B cell (primary cell): ENCODE results near the gene PRXL2B. TPM values are rescaled to one million over a fixed set of nuclear protein-coding genes. Genes with fewer than 3 reads are reported as not detected.

Experiments
- ATAC-seq: fragments of 200-7000 bp; cut with Tn5 transposase; one replicate; pipeline ENCODE4 v1.10.0; 2021; ENCODE audit warnings: low read depth, mild to moderate bottlenecking, moderate number of reproducible peaks, moderate library complexity
- CTCF ChIA-PET: fragments of 350-600 bp; sonication (Branson Sonifier 250); formaldehyde crosslinking; loops from one replicate; lab custom pipeline; 2021; ENCODE audit warnings: antibody characterized with exemption, inconsistent platforms; lab: Charles Lee
- POLR2A ChIA-PET: fragments of 350-600 bp; sonication (Branson Sonifier 250); formaldehyde crosslinking; loops from one replicate; lab custom pipeline; 2021; ENCODE audit warnings: antibody characterized with exemption; lab: Charles Lee
- DNase-seq: peaks from one replicate; pipeline ENCODE4 v3.0.0; 2013
- H2AFZ ChIP-seq: 2 replicates; pipeline ENCODE4 v1.6.1; 2012; ENCODE audit warnings: mild to moderate bottlenecking, low read depth, low read length; ENCODE audit not compliant: insufficient read depth, poor library complexity, severe bottlenecking
- H3K27ac ChIP-seq, 2 donors: 1 replicate in 1 of 2; 2 replicates in 1 of 2; pipeline ENCODE4 v1.5.1; 2012 to 2013; ENCODE audit warnings: low read length in 2 of 2, mild to moderate bottlenecking in 2 of 2, moderate library complexity in 1 of 2
- H3K27me3 ChIP-seq, 4 experiments: fragments of 200-600 bp in 1 of 4; sonication (generic) in 1 of 4; replicated peaks in 1 of 4; 1 replicate in 2 of 4; 2 replicates in 2 of 4; pipeline versions ENCODE4 v1.6.1 to v1.7.0; 2013 to 2016; ENCODE audit warnings: low read length in 3 of 4, mild to moderate bottlenecking in 2 of 4, mixed read lengths in 1 of 4, moderate library complexity in 1 of 4; ENCODE audit not compliant: insufficient read depth in 4 of 4, control insufficient read depth in 3 of 4; ENCODE audit errors: control extremely low read depth in 1 of 4
- H3K36me3 ChIP-seq, 2 experiments: replicated peaks in 1 of 2; 1 replicate in 1 of 2; 2 replicates in 1 of 2; pipeline versions ENCODE4 v1.6.1 to v1.7.1; 2013; ENCODE audit warnings: low read length in 1 of 2; ENCODE audit not compliant: insufficient read depth in 2 of 2, control insufficient read depth in 1 of 2; ENCODE audit errors: control extremely low read depth in 1 of 2, extremely low read depth in 1 of 2
- H3K4me1 ChIP-seq, 2 donors: fragments of 200-600 bp in 1 of 2; sonication (generic) in 1 of 2; 1 replicate in 1 of 2; 2 replicates in 1 of 2; pipeline versions ENCODE4 v1.5.1 to v1.6.1; 2013 to 2017; ENCODE audit warnings: low read length in 2 of 2; ENCODE audit not compliant: control insufficient read depth in 2 of 2, insufficient read depth in 2 of 2
- H3K4me2 ChIP-seq: replicated peaks from 2 replicates; pipeline ENCODE3; 2012; ENCODE audit warnings: mild to moderate bottlenecking, low read depth, low read length; ENCODE audit not compliant: poor library complexity, severe bottlenecking
- H3K4me3 ChIP-seq, 5 experiments: fragments of 200-600 bp in 1 of 5; sonication (generic) in 1 of 5; 1 replicate in 3 of 5; 2 replicates in 2 of 5; pipeline versions ENCODE4 v1.5.1 to v1.7.0; 2011 to 2016; ENCODE audit warnings: low read length in 4 of 5, mild to moderate bottlenecking in 4 of 5, low read depth in 2 of 5, control low read depth in 1 of 5, moderate library complexity in 1 of 5; ENCODE audit not compliant: insufficient read depth in 1 of 5; ENCODE audit errors: control extremely low read depth in 1 of 5, extremely low read depth in 1 of 5
- H3K79me2 ChIP-seq: fragments of 200-600 bp; sonication (generic); one replicate; pipeline ENCODE4 v1.6.0; 2016; ENCODE audit warnings: low read length; ENCODE audit not compliant: control insufficient read depth, insufficient read depth
- H3K9ac ChIP-seq: fragments of 200-600 bp; sonication (generic); 2 replicates; pipeline ENCODE4 v1.6.1; 2017; ENCODE audit warnings: mild to moderate bottlenecking, low read length, moderate library complexity
- H3K9me3 ChIP-seq, 3 donors: one replicate each; pipeline versions ENCODE4 v1.6.1 to v1.7.1; 2013; ENCODE audit warnings: low read length in 2 of 3; ENCODE audit not compliant: control insufficient read depth in 2 of 3, insufficient read depth in 1 of 3; ENCODE audit errors: control extremely low read depth in 1 of 3
- H4K20me1 ChIP-seq: 2 replicates; pipeline ENCODE4 v1.6.0; 2012; ENCODE audit warnings: mild to moderate bottlenecking, low read length; ENCODE audit not compliant: insufficient read depth, control insufficient read depth, poor library complexity, severe bottlenecking
- H3K27ac Mint-ChIP-seq: one replicate; pipeline ENCODE4 v1.8.0; 2021; ENCODE audit warnings: mixed read lengths
- H3K27me3 Mint-ChIP-seq: one replicate; pipeline ENCODE4 v1.8.0; 2021; ENCODE audit warnings: mixed read lengths
- H3K4me1 Mint-ChIP-seq: one replicate; pipeline ENCODE4 v1.8.0; 2021; ENCODE audit warnings: mixed read lengths
- H3K4me3 Mint-ChIP-seq: one replicate; pipeline ENCODE4 v1.8.0; 2021; ENCODE audit warnings: mixed read lengths
- H3K9me3 Mint-ChIP-seq: one replicate; pipeline ENCODE4 v1.8.0; 2022; ENCODE audit warnings: mixed read lengths; ENCODE audit not compliant: insufficient read depth
- CTCF ChIP-seq: fragments of 200-600 bp; IDR thresholded peaks from one replicate; pipeline ENCODE4 v1.8.0; 2022; ENCODE audit warnings: antibody characterized with exemption, mild to moderate bottlenecking
- EZH2 ChIP-seq: IDR thresholded peaks from 2 replicates; pipeline ENCODE4 v1.6.1; 2012; ENCODE audit warnings: borderline replicate concordance, low read depth, mild to moderate bottlenecking, moderate library complexity, low read length; ENCODE audit not compliant: insufficient read depth, poor library complexity, severe bottlenecking
- whole genome bisulfite sequencing: methylation state at CpG from one replicate; pipeline ENCODE4 v1.1.5; 2013; ENCODE audit warnings: missing lambda C conversion rate; ENCODE audit not compliant: insufficient coverage; 5-methylcytosine and 5-hydroxymethylcytosine counted together
- intact Hi-C: fragments of 100-400 bp; cut with micrococcal nuclease; formaldehyde crosslinking; loops from one replicate; pipeline ENCODE4 v1.10.0; 2022
- polyA plus RNA-seq: library from polyadenylated mRNA; depleted of rRNA; stranded (reverse); fragments of >200 nt; gene quantifications from 2 replicates; pipeline ENCODE4 v1.2.3, GENCODE V29; 2012
- total RNA-seq, 2 donors: library from RNA; stranded (reverse); fragments of 120-200 nt in 1 of 2; gene quantifications; 1 replicate in 1 of 2; 2 replicates in 1 of 2; pipeline versions ENCODE4 v1.2.3 to v1.2.4, GENCODE V29; 2013 to 2022

Gene PRXL2B
- total and polyA plus RNA-seq, 2 donors (not counting 1 experiment from before 2014, with no cell fraction given) = 13.0 to 27.0 TPM

- no peak overlapping the region for H3K4me2 ChIP-seq
- H3K27me3 ChIP-seq = peaks cover 0 to 45% (median 17%) of the 10 kb centered on the region in 4 experiments
- POLR2A ChIA-PET = no interaction called here
- TF ChIP-seq CTCF (no peak), EZH2 (no peak)
- CTCF ChIA-PET = no interaction called here
- no peak overlapping the region for H3K27ac Mint-ChIP-seq
- H3K27ac ChIP-seq = no peak overlapping the region
- no peaks in the 10 kb centered on the region for H3K79me2 ChIP-seq
- no peaks in the 10 kb centered on the region for H4K20me1 ChIP-seq
- DNase-seq = no peak
- intact Hi-C loops = no loop called here
- H3K9me3 ChIP-seq = peaks cover 0 to 45% (median 8%) of the 10 kb centered on the region in 3 donors
- H3K4me3 Mint-ChIP-seq = no peak overlapping the region
- H2AFZ ChIP-seq = no peak overlapping the region
- peaks cover 8% of the 10 kb centered on the region for H3K4me1 Mint-ChIP-seq
- H3K4me1 ChIP-seq = peaks cover 9 to 11% of the 10 kb centered on the region in 2 donors
- ATAC-seq = no peak
- H3K9ac ChIP-seq = no peak overlapping the region
- 68% methylated on average over 6 of the region's 8 CpGs for WGBS
- H3K27me3 Mint-ChIP-seq = peaks cover 28% of the 10 kb centered on the region
- peaks cover 7% of the 10 kb centered on the region for H3K9me3 Mint-ChIP-seq
- H3K36me3 ChIP-seq = no peaks in the 10 kb centered on the region
- no peak overlapping the region for H3K4me3 ChIP-seq
Observed at GRCh38 chr1:2632051-2632430, 45.5 kb downstream of the PRXL2B start.

GRCh38 chr1:2632561-2633361, 46.2 kb downstream of the PRXL2B start, which contains the start of gene MMEL1:
MMEL1 (minus strand) TSS chr1:2633016; CDS start chr1:2629484, 3,532 bp downstream.
- ATAC-seq (no peak), DNase-seq (no peak)
- CTCF ChIA-PET = no interaction called here
- H3K27me3 Mint-ChIP-seq = peaks cover 21% of the 10 kb centered on the region
- WGBS = 58% methylated on average over 11 of the region's 16 CpGs
- H3K9me3 ChIP-seq = peaks cover 0 to 50% (median 10%) of the 10 kb centered on the region in 3 donors
- H2AFZ ChIP-seq = no peak within 1 kb of the TSS
- peaks cover 7% of the 10 kb centered on the region for H3K9me3 Mint-ChIP-seq
- no peak within 1 kb of the TSS for H3K4me3 Mint-ChIP-seq
- no peak within 1 kb of the TSS for H3K27ac Mint-ChIP-seq
- no peak within 1 kb of the TSS for H3K4me3 ChIP-seq
- H3K79me2 ChIP-seq = no peaks in the 10 kb centered on the region
- H3K4me1 ChIP-seq = peaks cover 8 to 10% of the 10 kb centered on the region in 2 donors
- intact Hi-C loops = no loop called here
- no peak within 1 kb of the TSS for H3K27ac ChIP-seq
- peaks cover 0 to 41% (median 11%) of the 10 kb centered on the region in 4 experiments for H3K27me3 ChIP-seq
- H3K9ac ChIP-seq = no peak within 1 kb of the TSS
- H3K4me2 ChIP-seq = no peak within 1 kb of the TSS
- POLR2A ChIA-PET = no interaction called here
- H3K4me1 Mint-ChIP-seq = peaks cover 8% of the 10 kb centered on the region
- no peaks in the 10 kb centered on the region for H4K20me1 ChIP-seq
- TF ChIP-seq EZH2 (no peak), CTCF (no peak)
- H3K36me3 ChIP-seq = no peaks in the 10 kb centered on the region
